Activated T-cell treated with anti-CD3 and anti-CD28 coated beads for 24 hours (primary cell): ENCODE results near the gene MRPS25.
"Not testable (repeated sequence)": the region's sequence is repeated elsewhere in the genome, so short reads cannot be mapped to it uniquely, and the experiment has no call there.

Source experiments
- DNase-seq: peaks from one replicate; pipeline ENCODE4 v3.0.0-alpha.2; 2020; ENCODE audit warnings: low read depth

The MRPS25 gene

DNA sequence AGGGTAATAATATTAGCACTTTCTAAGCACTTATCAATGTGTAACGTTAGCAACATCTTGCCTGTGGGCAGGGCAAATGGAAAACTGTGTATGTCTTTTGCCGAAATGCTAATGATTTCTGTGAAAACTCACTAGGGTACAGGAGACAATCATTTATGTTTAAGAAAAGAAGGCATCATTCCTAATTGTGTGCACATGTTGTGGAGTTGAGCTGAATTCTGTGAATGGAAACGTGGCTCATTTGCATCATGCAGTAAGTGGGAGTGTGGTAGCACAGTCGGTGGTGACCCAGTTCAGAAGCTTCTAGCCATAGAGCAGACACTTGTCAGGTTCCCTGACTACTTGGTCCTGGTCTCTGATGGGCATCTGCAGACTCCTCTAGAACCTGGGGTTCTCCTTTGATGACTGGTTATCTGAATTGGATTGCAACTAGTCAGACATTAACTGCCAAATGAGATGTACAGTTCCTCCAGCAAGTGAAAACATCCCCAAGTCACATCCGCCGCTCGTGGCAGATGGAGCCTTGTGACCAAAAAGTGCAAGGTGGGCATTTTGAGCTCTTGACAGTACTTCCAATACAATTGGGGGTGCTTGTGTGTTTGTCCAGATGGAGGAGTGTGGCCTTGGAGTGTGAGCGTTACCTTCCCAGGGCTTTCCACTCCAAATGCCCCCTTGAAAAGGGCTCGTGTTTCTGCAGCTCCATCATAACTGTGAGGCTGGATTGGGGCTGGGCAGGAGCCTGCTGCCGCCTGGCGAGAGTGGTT, 21.5 kb downstream of the MRPS25 start:
- no peak for DNase-seq

GRCh38 chr3:15042936-15043335, 22.2 kb downstream of the MRPS25 start:
- no peak for DNase-seq

GRCh38 chr3:15041950-15042349, 23.2 kb downstream of the MRPS25 start:
- DNase-seq = no peak

GRCh38 chr3:15040844-15041243, 24.3 kb downstream of the MRPS25 start:
- DNase-seq = no peak

DNA sequence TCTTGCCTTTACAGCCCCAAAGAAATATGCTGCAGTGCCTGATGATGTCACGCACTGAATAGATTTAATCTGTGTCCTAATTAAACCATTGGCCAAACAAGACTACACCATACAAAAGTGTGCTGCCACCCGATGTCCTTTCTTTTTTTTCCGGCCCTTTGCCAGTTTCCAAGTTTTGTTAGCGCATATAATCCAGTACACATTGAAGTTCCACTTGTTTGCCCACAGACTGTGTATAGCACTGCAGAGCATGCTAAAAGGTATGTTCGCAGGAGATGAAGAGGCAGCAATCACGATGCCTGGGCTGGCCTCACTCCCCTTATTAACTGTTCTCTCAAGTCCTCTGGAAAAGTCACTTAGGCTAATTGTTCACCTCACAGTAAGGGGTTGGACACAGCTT, 26.8 kb downstream of the MRPS25 start:
- no peak for DNase-seq

DNA sequence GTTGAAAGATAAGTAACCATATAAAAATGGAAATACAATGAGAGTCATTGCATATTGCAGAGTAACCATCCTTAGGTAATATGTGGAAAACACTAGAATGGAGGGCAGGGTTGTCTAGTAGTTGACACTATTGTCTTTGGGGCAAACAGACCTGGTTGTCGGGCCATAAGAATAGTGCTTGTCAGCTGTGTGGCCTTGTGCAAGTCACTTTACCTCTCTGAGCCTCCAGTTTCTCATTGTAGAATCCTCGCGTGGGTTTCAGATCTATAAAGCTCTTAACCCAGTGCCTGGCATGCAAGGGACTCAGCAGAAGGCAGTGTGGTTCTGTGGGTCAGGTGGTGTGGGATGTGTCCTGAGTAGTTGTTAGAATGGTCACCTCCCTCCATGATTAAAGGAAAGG, 32.0 kb downstream of the MRPS25 start:
- no peak for DNase-seq

GRCh38 chr3:15032650-15033049, 32.5 kb downstream of the MRPS25 start:
- DNase-seq = no peak

DNA sequence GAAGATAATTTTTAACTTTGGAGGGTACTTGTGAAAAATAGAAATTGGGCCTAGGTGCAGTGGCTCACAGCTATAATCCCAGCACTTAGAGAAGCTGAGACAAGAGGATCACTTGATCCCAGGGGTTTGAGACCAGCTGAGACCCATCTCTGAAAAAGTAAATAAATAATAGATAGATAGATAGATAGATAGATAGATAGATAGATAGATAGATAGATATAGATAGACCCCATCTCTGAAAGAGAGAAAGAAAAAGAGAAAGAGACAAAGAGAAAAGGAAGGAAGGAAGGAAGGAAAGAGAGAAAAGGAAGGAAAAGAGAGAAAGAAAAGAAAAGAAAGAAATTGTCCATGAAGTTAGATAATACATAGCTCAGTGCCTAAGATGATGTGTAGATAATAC, 35.5 kb downstream of the MRPS25 start:
- no peak for DNase-seq

DNA sequence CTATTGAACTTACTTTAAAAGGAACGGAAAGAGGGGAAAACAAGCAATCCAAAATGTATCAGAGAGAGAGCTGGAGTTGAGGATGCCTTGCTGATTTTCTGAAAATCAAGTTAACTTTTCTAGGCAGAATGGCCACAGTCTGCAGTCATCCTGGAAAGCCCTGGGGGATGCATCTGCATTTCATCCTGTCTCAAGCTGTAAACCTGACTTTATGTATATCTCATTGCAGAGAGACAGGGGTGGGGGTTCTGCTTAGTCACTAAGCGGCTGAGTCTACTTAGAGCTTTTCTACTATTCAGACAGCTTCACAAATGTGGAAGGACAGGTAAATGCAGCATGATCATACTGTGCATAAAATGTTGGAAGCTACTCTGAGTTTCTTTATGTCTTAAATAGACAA, 41.4 kb downstream of the MRPS25 start:
- no peak for DNase-seq

DNA sequence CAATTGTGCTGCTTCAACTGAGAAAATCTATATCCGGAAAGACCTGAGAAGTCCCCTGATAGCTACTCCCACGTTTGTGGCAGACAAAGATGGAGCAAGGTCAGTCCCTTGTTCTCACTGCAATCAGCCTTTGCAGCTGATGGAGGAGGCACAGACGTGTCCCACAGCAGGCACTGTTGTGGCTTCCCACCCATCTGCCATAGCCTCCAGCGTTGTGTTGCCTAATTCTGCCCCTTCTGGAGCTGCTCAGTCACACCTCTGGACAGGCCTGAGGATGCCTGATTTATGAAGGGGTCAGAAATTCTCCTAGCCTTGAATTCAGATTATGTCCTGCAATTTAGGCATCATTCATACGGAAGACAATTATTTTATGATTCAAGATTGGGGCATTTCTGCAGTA, 41.9 kb downstream of the MRPS25 start:
- no peak for DNase-seq

DNA sequence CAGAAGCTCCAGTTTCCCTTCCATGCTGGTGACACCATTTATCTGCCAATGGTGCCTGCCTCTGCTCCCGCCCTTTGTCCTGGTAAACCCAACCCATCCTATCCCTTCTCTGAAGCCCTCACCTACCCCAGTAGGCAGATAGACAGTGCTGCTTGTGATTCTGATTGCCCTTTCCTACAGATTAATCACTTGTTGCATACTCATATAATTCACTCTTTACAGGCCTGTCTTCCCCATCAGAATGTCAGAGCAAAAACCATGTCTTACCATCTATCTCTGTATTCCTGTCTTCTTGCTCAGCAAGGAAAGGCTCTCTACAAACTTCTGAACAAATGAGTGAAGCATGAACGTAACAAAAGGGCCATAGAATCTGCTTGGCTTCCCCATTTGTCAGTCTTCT, 47.9 kb downstream of the MRPS25 start:
- DNase-seq = no peak

- DNase-seq = no peak
These were observed 49.7 kb downstream of the MRPS25 start for GRCh38 chr3:15015456-15015855.

DNA sequence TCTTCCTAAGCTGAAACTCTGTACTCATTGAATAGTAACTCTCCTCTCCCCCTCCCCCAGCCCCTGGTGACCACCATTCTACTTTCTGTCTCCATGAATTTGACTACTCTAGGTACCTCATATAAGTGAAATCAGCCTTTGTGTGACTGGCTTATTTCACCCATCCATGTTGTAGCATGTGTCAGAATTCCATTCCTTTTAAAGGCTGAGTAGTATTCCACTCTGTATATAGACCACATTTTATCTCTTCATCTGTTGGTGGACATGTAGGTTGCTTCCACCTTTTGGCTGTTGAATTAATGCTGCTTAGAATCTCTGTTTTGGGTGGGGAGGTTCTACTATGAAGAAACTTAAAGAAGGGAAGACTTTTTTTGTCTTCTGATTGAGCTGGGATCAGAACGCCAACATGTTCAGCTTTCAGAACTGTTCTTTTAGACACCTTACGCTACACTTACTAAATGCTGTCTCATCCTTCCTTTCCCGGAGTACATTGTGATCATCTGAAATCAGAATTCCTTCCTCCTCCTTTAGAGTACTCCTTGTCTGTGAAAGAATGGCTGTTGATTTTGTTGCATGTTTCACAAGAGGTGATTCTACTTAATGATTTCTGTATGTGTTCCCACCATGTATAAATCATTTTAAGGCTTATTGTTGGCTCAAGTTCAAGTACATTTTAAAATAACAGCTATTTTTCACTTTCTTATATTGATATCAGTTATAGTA, 50.3 kb downstream of the MRPS25 start:
- DNase-seq = no peak

DNA sequence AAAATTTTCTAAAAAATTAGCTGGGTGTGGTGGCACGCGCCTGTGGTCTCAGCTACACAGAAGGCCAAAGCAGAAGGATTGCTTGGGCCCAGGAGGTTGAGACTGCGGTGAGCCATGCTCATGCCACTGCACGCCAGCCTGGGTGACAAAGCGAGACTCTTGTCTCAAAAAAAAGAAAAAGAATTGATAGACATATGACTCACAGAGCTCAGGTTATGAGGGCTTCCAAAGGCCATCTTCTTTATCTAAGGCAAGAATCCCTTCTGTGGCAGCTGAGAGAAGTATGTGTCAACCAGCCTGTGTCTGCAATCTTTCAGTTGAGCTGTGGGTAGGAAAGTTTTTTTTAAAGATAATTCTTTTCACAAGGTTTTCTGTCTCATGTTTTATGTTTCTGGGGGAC, 53.9 kb downstream of the MRPS25 start:
- DNase-seq = no peak

- no peak for DNase-seq
These were observed 54.5 kb downstream of the MRPS25 start for GRCh38 chr3:15010664-15011063.

GRCh38 chr3:15009167-15009566, 55.9 kb downstream of the MRPS25 start:
- DNase-seq = no peak

DNA sequence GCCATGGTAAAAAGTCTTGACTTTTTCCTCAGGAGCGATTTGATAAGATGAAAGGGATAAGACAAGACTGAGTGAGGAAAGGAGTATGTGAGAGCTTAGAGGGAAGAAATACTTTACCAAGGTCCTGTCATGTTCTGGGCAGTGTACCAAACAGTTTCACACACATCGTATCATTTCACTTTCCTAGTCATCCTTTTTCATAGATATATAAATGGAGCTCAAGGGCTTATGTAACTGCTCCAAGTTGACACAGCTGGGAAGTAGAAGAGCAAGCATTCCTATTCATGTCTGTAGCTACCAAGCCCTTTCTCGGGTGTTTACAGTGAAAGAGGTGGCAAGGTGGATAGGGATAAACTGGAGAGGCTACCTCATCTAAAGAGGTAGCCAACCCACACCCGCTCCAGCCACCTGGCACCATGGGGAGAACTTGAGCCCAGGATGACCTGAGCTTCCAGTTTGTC, 57.4 kb downstream of the MRPS25 start:
- DNase-seq = no peak

- DNase-seq = not testable (repeated sequence)
These were observed 65.9 kb downstream of the MRPS25 start for GRCh38 chr3:14999182-14999581.
